Activated naive CD4-positive, alpha-beta T cell treated with anti-CD3 and anti-CD28 coated beads, Interleukin-2, amount 50 U/mL, for 24 hours (primary cell): ENCODE data around the gene TRPM4.
"Not testable (repeated sequence)": the region's sequence is repeated elsewhere in the genome, so short reads cannot be mapped to it uniquely, and the experiment has no call there.

Experiments
- H3K27ac Mint-ChIP-seq: one replicate; pipeline ENCODE4 v1.8.0; 2021; ENCODE audit warnings: mild to moderate bottlenecking, mixed read lengths
- H3K27me3 Mint-ChIP-seq: one replicate; pipeline ENCODE4 v1.8.0; 2021; ENCODE audit warnings: mixed read lengths
- H3K36me3 Mint-ChIP-seq: one replicate; pipeline ENCODE4 v1.8.0; 2021; ENCODE audit warnings: mixed read lengths
- H3K4me1 Mint-ChIP-seq: one replicate; pipeline ENCODE4 v1.8.0; 2021; ENCODE audit warnings: mixed read lengths
- H3K4me3 Mint-ChIP-seq: one replicate; pipeline ENCODE4 v1.8.0; 2021; ENCODE audit warnings: mild to moderate bottlenecking, mixed read lengths
- H3K9me3 Mint-ChIP-seq: one replicate; pipeline ENCODE4 v1.8.0; 2021; ENCODE audit warnings: mixed read lengths

The TRPM4 gene

DNA sequence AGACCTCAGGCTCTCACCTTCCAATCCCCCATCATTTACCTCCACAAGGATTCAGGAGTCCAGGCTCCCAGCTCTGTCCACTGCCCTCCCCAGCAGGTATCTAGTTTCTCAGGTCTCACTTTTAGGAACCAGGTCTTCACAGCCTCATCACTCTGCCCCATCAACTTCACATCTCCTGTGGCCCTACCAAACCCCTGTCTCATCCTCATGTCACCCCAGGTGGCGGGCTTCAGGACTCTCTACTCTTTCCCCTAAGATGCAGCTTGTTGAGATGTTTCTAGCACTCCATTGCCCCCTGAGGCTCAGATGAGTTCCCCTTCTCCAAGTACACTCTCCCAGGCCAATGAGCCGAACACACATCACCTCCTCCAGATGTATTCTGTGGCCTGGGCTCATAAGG is 36.7 kb upstream of the TRPM4 start:
- Mint-ChIP-seq H3K27ac (peak overlapping the region; percentile 43), H3K9me3 (no peaks in the 10 kb centered on the region), H3K4me1 (peaks cover 31% of the 10 kb centered on the region), H3K4me3 (peak overlapping the region; percentile 81), H3K36me3 (no peaks in the 10 kb centered on the region), H3K27me3 (no peaks in the 10 kb centered on the region)

DNA sequence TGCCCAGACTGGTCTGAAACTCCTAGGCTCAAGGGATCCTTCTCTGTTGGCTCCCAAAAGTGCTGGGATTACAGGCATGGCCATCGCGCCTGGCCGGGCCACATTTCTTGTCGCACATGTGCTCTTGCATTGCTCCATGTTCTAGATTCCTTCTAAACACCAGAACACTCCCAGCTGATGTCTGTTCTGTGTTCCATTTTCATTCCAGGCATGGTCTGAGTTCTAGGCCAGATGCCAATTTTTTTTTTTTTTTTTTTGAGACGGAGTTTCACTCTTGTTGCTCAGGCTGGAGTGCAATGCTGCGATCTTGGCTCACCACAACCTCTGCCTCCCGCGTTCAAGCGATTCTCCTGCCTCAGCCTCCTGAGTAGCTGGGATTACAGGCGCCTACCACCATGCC is 35.8 kb upstream of the TRPM4 start:
- H3K4me1 Mint-ChIP-seq = peaks cover 23% of the 10 kb centered on the region
- not testable (repeated sequence) for H3K4me3 Mint-ChIP-seq, H3K27me3 Mint-ChIP-seq, H3K36me3 Mint-ChIP-seq, H3K27ac Mint-ChIP-seq, H3K9me3 Mint-ChIP-seq

DNA sequence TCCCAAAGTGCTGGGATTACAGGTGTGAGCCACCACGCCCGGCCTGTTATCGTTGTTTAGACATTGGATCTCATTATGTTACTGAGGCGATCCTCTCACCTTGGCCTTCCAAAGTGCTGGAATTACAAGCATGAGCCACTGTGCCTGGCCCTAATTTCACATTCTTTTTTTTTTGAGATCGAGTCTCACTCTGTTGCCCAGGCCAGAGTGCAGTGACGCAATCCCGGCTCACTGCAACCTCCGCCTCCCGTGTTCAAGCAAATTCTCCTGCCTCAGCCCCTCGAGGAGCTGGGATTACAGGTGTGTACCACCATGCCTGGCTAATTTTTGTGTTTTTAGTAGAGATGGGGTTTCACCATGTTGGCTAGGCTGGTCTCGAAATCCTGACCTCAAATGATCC is 34.3 kb upstream of the TRPM4 start:
- H3K36me3 Mint-ChIP-seq, H3K27me3 Mint-ChIP-seq, H3K27ac Mint-ChIP-seq, H3K4me3 Mint-ChIP-seq, H3K9me3 Mint-ChIP-seq: not testable (repeated sequence)
- H3K4me1 Mint-ChIP-seq = peaks cover 19% of the 10 kb centered on the region

DNA sequence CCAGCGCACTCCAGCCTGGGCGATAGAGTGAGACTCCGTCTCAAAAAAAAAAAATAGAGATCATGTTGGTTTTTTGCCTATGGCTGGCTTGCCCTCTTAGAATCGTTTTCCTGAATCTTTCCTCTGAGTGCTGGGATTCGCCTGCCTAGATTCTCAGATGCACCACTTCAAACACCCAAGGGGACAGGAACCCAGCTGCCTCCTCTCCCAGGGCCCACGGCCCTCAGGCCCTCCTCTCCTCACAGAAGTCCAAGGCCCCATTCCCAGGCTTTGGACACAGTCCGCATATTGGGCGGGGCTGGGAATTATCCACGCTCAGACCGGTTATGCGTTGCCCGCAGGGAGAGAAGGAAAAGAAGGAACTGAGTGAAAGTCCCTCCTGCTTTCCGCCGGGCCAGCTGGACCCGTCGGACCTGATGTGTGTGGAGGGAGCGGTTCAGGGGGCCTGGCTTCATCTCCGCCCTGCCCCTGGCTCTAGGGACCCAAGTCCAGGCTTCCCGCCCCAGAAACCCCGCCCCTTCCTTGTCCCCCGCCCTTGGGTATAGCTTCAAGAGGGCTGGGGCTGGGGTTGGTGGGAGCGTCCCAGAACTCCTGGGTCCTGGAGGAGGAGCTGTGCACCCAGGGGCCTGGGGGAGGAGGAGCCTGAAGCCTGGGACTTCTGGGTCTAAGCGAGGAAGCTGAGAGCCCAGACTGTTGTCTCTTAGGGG is 32.4 kb upstream of the TRPM4 start:
- no peak overlapping the region for H3K27ac Mint-ChIP-seq

DNA sequence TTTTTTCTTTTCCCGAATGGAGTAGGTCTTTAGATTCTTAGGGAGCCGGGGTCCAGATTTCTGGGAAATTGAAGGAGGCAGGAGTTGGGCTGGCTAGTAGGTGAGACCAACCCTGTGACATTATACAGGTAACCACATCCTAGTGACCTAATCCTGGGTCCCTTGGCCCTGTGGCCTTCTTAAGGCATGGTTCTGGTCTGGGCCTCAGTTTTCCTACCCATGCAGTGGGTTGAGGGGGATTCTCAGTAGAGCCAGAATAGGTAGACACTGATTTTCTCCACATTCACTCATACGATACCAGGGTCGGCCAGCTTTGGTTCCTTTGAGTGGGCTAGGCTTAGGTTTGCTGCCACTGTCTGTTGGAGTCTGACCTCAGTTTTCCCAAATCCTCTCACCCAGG is 31.0 kb upstream of the TRPM4 start:
- Mint-ChIP-seq H3K27me3 (no peaks in the 10 kb centered on the region), H3K27ac (no peak overlapping the region), H3K4me1 (peaks cover 16% of the 10 kb centered on the region), H3K4me3 (no peak overlapping the region), H3K9me3 (no peaks in the 10 kb centered on the region), H3K36me3 (no peaks in the 10 kb centered on the region)

More for the DNA sequence above, 32.4 kb upstream of the TRPM4 start:
- Mint-ChIP-seq H3K4me1 (peaks cover 25% of the 10 kb centered on the region), H3K4me3 (no peak overlapping the region), H3K36me3 (no peaks in the 10 kb centered on the region), H3K27me3 (no peaks in the 10 kb centered on the region), H3K9me3 (no peaks in the 10 kb centered on the region)

DNA sequence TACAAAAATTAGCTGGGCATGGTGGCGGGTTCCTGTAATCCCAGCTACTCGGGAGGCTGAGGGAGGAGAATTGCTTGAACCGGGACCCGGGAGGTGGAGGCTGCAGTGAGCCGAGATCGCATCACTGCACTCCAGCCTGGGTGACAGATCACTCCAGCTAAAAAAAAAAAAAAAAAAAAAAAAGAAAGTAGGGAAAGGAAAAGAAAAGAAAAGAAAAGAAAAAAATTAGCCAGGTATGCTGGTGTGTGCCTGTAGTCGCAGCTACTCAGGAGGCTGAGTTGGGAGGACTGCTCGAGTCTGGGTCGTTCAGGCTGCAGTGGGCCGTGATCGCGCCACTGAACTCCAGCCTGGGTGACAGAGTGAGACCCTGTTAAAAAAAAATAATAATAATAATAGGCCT is 30.4 kb upstream of the TRPM4 start:
- H3K27me3 Mint-ChIP-seq, H3K9me3 Mint-ChIP-seq, H3K27ac Mint-ChIP-seq, H3K36me3 Mint-ChIP-seq, H3K4me3 Mint-ChIP-seq: not testable (repeated sequence)
- peaks cover 16% of the 10 kb centered on the region for H3K4me1 Mint-ChIP-seq

DNA sequence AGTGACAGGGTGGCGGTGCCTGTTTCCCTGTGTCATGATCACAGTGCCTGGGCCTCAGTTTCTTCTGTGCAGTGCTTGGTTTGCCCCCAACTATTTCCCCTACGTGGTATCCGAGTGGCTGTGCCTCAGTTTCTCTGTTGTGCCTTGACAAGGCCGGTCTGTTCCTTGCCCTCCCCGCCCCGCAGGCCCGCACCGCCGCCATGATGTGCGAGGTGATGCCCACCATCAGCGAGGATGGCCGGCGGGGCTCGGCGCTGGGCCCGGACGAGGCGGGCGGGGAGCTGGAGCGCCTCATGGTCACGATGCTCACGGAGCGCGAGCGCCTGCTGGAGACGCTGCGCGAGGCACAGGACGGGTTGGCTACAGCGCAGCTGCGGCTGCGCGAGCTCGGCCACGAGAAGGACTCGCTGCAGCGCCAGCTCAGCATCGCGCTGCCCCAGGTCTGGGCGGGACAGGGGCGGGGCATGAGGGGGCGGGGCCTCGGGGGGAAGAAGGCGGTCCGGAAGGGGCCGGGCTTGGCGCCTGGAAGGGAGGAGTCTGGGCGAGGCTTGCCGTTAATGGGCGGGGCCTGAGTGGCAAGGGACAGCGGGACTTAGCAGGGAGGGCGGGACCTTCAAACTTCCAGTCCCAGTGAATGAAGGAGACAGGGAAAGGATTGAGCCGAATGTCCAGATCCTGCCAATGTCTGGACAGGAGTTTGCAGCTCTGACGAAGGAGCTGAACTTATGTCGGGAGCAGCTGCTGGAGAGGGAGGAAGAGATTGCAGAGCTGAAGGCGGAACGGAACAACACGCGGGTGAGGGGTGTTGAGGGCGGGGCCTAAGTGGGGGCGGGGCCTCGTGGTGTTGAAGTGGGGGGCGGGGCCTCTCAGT is 29.7 kb upstream of the TRPM4 start:
- peaks cover 20% of the 10 kb centered on the region for H3K4me1 Mint-ChIP-seq
- no peaks in the 10 kb centered on the region for H3K27me3 Mint-ChIP-seq
- no peaks in the 10 kb centered on the region for H3K9me3 Mint-ChIP-seq
- no peaks in the 10 kb centered on the region for H3K36me3 Mint-ChIP-seq
- H3K27ac Mint-ChIP-seq = peak overlapping the region; percentile 78
- H3K4me3 Mint-ChIP-seq = peak overlapping the region; percentile 88

DNA sequence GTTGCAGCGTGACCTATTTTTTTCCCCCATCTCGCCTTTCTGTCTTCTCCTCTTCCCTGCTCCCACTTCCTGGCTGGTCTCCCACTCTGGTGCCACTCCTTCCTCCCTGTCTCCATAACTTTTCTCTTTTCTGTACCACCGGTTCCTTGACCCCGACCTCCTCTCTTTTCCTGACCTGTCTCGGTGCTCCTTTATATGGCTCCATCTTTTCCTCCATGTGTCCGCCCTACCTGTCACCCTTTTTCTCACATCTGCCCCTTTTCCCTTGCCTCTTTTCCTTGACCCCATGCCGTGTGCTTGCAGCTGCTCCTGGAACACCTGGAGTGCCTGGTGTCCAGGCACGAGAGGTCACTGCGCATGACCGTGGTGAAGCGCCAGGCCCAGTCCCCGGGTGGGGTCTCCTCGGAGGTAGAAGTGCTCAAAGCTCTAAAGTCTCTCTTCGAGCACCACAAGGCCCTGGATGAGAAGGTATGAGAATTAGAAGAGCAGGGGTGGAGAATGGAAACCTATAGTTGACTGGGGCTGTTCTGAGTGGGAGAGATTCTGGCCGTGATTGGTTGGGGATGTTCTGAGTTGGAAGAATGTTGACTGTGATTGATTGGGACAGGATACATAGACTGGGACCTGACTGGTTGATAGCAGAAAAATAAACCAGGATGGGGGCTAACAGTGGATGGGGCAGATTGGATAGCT is 28.9 kb upstream of the TRPM4 start:
- Mint-ChIP-seq H3K36me3 (no peaks in the 10 kb centered on the region), H3K4me3 (peak overlapping the region; percentile 88), H3K27me3 (no peaks in the 10 kb centered on the region), H3K27ac (no peak overlapping the region), H3K9me3 (no peaks in the 10 kb centered on the region), H3K4me1 (peaks cover 25% of the 10 kb centered on the region)

DNA sequence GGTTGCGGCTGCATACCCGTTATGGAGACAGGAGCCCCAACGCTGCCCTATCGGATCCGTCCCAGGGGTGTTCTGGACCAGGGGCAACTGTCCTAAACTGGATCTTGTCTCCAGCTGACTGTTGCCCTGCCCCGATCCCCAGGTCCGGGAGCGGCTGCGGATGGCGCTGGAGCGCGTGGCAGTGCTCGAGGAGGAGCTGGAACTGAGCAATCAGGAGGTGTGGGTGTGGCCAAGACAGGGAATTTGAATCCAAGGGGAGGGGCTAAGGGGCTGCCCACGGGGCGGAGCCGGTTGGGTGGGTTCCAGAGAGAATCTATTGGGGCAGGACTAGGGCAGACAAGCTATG is 28.4 kb upstream of the TRPM4 start:
- H3K27ac Mint-ChIP-seq = peak overlapping the region; percentile 51
- H3K4me3 Mint-ChIP-seq = peak overlapping the region; percentile 88
- peaks cover 29% of the 10 kb centered on the region for H3K4me1 Mint-ChIP-seq

DNA sequence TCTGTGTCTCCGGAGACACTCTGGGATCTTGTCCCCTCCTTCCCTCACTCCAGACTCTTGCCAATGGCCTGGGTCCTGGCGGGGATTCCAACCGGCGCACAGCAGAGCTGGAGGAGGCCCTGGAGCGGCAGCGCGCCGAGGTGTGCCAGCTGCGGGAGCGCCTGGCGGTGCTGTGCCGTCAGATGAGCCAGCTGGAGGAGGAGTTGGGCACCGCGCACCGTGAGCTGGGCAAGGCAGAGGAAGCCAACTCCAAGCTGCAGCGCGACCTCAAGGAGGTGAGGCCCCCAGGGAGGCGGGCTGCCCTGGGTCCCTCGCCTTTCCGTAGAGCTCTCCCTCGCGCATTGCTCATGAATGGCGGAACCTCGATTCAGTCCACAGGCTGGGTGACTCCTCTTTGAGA is 27.3 kb upstream of the TRPM4 start:
- no peak overlapping the region for H3K4me3 Mint-ChIP-seq
- no peak overlapping the region for H3K27ac Mint-ChIP-seq
- H3K36me3 Mint-ChIP-seq = no peaks in the 10 kb centered on the region
- H3K9me3 Mint-ChIP-seq = no peaks in the 10 kb centered on the region
- H3K4me1 Mint-ChIP-seq = peaks cover 37% of the 10 kb centered on the region
- no peaks in the 10 kb centered on the region for H3K27me3 Mint-ChIP-seq

More for the DNA sequence above, 28.4 kb upstream of the TRPM4 start:
- Mint-ChIP-seq H3K36me3 (no peaks in the 10 kb centered on the region), H3K27me3 (no peaks in the 10 kb centered on the region), H3K9me3 (no peaks in the 10 kb centered on the region)

DNA sequence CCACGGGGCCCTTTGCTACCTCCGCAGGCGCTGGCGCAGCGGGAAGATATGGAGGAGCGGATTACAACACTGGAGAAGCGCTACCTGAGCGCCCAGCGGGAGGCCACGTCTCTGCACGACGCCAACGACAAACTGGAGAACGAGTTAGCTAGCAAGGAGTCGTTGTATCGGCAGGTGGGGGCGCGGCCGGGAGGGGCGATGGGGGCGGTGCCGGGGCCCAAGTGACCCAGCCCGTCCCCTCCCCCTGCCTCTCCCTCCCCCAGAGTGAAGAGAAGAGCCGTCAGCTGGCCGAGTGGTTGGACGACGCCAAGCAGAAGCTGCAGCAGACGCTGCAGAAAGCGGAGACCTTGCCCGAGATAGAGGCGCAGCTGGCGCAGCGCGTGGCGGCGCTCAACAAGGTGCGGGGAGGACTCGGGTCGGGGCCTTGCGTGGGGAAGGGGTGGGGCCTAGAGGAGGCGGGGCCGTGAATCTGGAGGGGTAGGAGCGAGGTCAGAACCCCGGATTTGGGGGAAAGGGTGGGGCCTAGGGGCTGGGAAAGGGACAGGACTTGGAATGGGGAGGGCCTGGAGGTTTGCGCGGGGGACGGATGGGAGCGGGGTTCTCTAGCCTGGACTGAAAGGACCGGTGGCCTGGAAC is 24.5 kb upstream of the TRPM4 start:
- Mint-ChIP-seq H3K9me3 (no peaks in the 10 kb centered on the region), H3K36me3 (no peaks in the 10 kb centered on the region), H3K4me3 (peak overlapping the region; percentile 80), H3K27me3 (peaks cover 3% of the 10 kb centered on the region), H3K4me1 (peaks cover 31% of the 10 kb centered on the region), H3K27ac (no peak overlapping the region)

DNA sequence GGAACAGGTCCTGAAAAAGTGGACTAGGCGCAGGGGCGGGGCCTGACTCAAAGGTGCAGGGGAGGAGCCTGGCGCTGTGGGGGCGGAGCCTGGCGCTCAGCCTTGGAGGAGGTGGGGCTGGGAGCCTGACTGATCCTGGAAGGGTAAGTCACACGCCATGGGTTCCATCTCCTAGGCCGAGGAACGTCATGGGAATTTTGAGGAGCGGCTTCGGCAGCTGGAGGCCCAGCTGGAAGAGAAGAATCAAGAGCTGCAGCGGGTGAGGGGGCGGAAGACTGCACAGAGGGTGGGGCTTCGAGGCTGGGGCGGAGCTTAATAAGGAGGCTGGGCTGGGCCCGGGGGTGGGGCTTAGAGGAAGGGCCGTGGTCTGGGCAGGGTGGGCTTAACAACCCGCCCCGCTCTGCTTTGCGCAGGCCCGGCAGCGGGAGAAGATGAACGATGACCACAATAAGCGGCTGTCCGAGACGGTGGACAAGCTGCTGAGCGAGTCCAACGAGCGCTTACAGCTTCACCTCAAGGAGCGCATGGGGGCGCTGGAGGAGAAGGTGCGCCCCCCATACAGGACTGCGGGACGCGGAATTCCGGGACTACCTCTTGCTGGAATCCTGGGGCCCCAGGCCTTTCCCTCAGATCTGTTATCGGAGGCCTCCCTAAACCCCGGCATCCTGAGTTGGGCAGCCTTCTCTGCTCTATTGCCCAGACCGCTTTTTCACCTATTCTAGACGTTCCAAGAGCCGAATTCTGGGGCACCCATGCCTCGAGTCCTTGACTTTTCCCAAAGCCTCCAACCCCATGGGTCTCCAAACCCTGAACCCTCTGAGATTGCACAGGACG is 23.8 kb upstream of the TRPM4 start:
- Mint-ChIP-seq H3K27me3 (peaks cover 3% of the 10 kb centered on the region), H3K9me3 (no peaks in the 10 kb centered on the region), H3K4me3 (peak overlapping the region; percentile 80), H3K36me3 (no peaks in the 10 kb centered on the region), H3K27ac (peak overlapping the region; percentile 59), H3K4me1 (peaks cover 24% of the 10 kb centered on the region)

DNA sequence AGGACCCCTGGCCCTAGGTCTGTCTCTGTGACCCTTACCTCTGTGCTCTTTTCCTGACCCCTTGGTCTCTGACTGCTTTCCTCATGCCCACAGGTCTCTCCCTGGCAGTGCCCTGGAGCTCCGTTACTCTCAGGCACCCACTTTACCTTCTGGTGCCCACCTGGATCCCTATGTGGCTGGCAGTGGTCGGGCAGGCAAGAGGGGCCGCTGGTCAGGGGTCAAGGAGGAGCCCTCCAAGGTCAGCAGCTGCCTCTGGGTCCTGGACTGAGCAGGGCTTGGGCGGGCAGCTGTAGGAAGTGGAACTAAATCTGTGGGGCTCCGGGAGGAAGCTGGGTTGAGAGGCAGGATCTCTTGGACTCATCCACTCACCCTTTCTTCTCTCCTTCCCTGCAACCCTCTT is 21.9 kb upstream of the TRPM4 start:
- Mint-ChIP-seq H3K27ac (no peak overlapping the region), H3K36me3 (no peaks in the 10 kb centered on the region), H3K9me3 (no peaks in the 10 kb centered on the region), H3K4me3 (no peak overlapping the region), H3K27me3 (peaks cover 3% of the 10 kb centered on the region), H3K4me1 (peaks cover 21% of the 10 kb centered on the region)

DNA sequence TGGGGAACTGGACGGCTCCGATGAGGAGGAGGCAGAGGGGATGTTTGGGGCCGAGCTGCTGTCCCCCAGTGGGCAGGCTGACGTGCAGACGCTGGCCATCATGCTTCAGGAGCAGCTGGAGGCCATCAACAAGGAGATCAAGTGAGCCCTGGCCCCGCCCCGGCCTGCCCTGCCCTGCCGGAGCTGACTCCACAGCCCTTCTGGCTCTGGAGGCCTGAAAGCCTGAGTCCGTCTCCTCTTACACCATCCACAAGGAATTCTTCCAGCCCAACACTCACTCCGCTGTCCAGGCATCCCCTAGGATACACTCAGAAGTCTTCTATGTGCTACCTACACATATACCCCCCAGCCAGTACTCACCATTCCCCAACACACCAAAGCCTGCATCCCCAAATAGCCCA is 20.8 kb upstream of the TRPM4 start:
- Mint-ChIP-seq H3K27me3 (peaks cover 3% of the 10 kb centered on the region), H3K9me3 (no peaks in the 10 kb centered on the region), H3K27ac (no peak overlapping the region), H3K4me3 (no peak overlapping the region), H3K36me3 (no peaks in the 10 kb centered on the region), H3K4me1 (peaks cover 21% of the 10 kb centered on the region)

DNA sequence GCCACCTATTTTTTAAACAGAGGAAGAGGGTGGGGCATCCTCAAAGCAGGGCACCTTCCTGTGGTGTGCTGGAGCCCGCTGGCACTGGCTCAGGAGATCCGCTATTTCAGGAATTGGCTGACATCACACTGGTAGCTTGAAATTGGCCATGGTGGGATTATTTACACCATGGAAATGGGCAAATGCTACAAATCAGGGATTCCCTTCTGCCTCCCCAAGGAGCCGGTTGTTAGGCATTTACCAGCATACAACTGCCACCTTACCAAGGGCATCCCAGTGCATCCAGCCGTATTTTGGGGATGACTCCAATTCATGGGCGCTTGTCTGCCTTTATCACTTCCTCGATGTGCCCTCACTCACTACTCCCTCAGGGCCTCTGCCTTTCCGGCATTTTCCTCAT is 16.6 kb upstream of the TRPM4 start:
- Mint-ChIP-seq H3K27me3 (peaks cover 11% of the 10 kb centered on the region), H3K9me3 (no peaks in the 10 kb centered on the region), H3K4me1 (peaks cover 19% of the 10 kb centered on the region), H3K4me3 (no peak overlapping the region), H3K27ac (no peak overlapping the region), H3K36me3 (no peaks in the 10 kb centered on the region)
